GM12878 (cell line): ENCODE results near the gene MACROD2. TPM values are rescaled to one million over a fixed set of nuclear protein-coding genes. Genes with fewer than 3 reads are reported as not detected.

Source experiments
- ATAC-seq: fragments of 200-7000 bp; cut with Tn5 transposase; 3 replicates; pipeline ENCODE4 v1.9.1; 2020; ENCODE audit warnings: mild to moderate bottlenecking, moderate library complexity
- BruUV-seq: library from RNA; stranded (reverse); fragments of 400-500 nt; replicated peaks from 2 replicates; lab custom pipeline; 2021; lab: Mats Ljungman, UMichigan
- CTCF ChIA-PET: fragments of 300-600 bp; sonication (Branson Sonifier 250); formaldehyde crosslinking; extraction: SDS; loops from one replicate; lab custom pipeline; 2021; ENCODE audit warnings: inconsistent platforms; lab: Yijun Ruan, JAX
- POLR2A ChIA-PET: fragments of 350-600 bp; formaldehyde crosslinking; extraction: SDS; loops from one replicate; lab custom pipeline; 2021; ENCODE audit warnings: inconsistent platforms; lab: Charles Lee
- RAD21 ChIA-PET: fragments of 300-600 bp; sonication (Branson Sonifier 250); formaldehyde crosslinking; loops from one replicate; lab custom pipeline; 2023; ENCODE audit warnings: antibody characterized with exemption; ENCODE audit not compliant: unreplicated experiment; lab: Charles Lee
- SMC1A ChIA-PET: fragments of 300-600 bp; sonication (Branson Sonifier 250); formaldehyde crosslinking; loops from one replicate; lab custom pipeline; 2023; ENCODE audit not compliant: unreplicated experiment, uncharacterized antibody; lab: Charles Lee
- DNase-seq: peaks from one replicate; pipeline ENCODE4 v3.0.0-alpha.2; 2011; ENCODE audit warnings: low read depth, low spot score
- FAIRE-seq: peaks from 3 replicates; lab custom pipeline; 2011; peaks lifted over from hg19 to GRCh38; lab: Jason Lieb, UNC
- H2AFZ ChIP-seq: 2 replicates; pipeline ENCODE4 v1.6.0; 2011; ENCODE audit warnings: low read depth, low read length, control low read depth; ENCODE audit not compliant: control insufficient read depth
- H3K27ac ChIP-seq: 2 replicates; pipeline ENCODE4 v1.5.1; 2011; ENCODE audit warnings: control low read depth; ENCODE audit not compliant: control insufficient read depth, insufficient read depth
- H3K27me3 ChIP-seq, 2 experiments: replicated peaks in 1 of 2; 2 replicates each; pipeline versions ENCODE4 v1.6.0 to v1.6.1; 2011; ENCODE audit warnings: low read length in 1 of 2; ENCODE audit not compliant: control insufficient read depth in 2 of 2, insufficient read depth in 2 of 2
- H3K36me3 ChIP-seq, 2 experiments: 2 replicates each; pipeline ENCODE4 v1.5.1; 2011; ENCODE audit warnings: low read length in 1 of 2; ENCODE audit not compliant: control insufficient read depth in 2 of 2, insufficient read depth in 2 of 2
- H3K4me1 ChIP-seq: 2 replicates; pipeline ENCODE4 v1.6.1; 2011; ENCODE audit warnings: mild to moderate bottlenecking, low read length, moderate library complexity, mixed read lengths; ENCODE audit not compliant: control insufficient read depth, insufficient read depth
- H3K4me2 ChIP-seq: 2 replicates; pipeline ENCODE4 v1.6.0; 2011; ENCODE audit warnings: control low read depth; ENCODE audit not compliant: control insufficient read depth, insufficient read depth
- H3K4me3 ChIP-seq: fragments of 200-600 bp; sonication (generic); 2 replicates; pipeline ENCODE4 v1.5.1; 2016
- H3K79me2 ChIP-seq: 2 replicates; pipeline ENCODE4 v1.6.0; 2011; ENCODE audit warnings: low read length; ENCODE audit not compliant: control insufficient read depth, insufficient read depth
- H3K9ac ChIP-seq: 2 replicates; pipeline ENCODE4 v1.8.0; 2011; ENCODE audit warnings: low read length, control low read depth, mixed read lengths; ENCODE audit not compliant: control insufficient read depth, insufficient read depth
- H3K9me3 ChIP-seq: replicated peaks from 3 replicates; pipeline ENCODE4 v1.5.1; 2011; ENCODE audit warnings: mild to moderate bottlenecking, low read length; ENCODE audit not compliant: control insufficient read depth, insufficient read depth
- H4K20me1 ChIP-seq: 2 replicates; pipeline ENCODE4 v1.6.0; 2011; ENCODE audit not compliant: control insufficient read depth, insufficient read depth
- ATF7 ChIP-seq: fragments of 450-650 bp; IDR thresholded peaks from 2 replicates; pipeline ENCODE4 v1.6.1; 2016; ENCODE audit warnings: low read depth, mild to moderate bottlenecking
- E2F4 ChIP-seq: IDR thresholded peaks from 2 replicates; pipeline ENCODE4 v1.6.1; 2012; ENCODE audit warnings: low read depth, low read length, improper control_type of control experiment
- E2F8 ChIP-seq: fragments of 450-650 bp; IDR thresholded peaks from 2 replicates; pipeline ENCODE4 v1.6.1; 2018; ENCODE audit warnings: mild to moderate bottlenecking, low read depth, moderate library complexity; ENCODE audit not compliant: partially characterized antibody
- ELK1 ChIP-seq: IDR thresholded peaks from 2 replicates; pipeline ENCODE4 v1.6.1; 2012; ENCODE audit warnings: low read depth, low read length, improper control_type of control experiment
- FOXK2 ChIP-seq: fragments of 450-650 bp; IDR thresholded peaks from 2 replicates; pipeline ENCODE4 v1.6.1; 2017; ENCODE audit warnings: mild to moderate bottlenecking, moderate library complexity
- GABPA ChIP-seq: IDR thresholded peaks from 2 replicates; pipeline ENCODE4 v1.6.1; 2014; ENCODE audit warnings: antibody characterized with exemption, low read depth, mild to moderate bottlenecking, inconsistent platforms
- MTA2 ChIP-seq: fragments of 450-650 bp; IDR thresholded peaks from 2 replicates; pipeline ENCODE4 v1.6.1; 2016; ENCODE audit warnings: low read depth, mild to moderate bottlenecking, moderate library complexity
- MXI1 ChIP-seq: fragments of 150-350 bp; IDR thresholded peaks from 2 replicates; pipeline ENCODE4 v1.6.1; 2011; ENCODE audit warnings: low read depth, mild to moderate bottlenecking, inconsistent platforms, low read length, improper control_type of control experiment
- POU2F2 ChIP-seq: IDR thresholded peaks from 3 replicates; pipeline ENCODE4 v1.6.1; 2011; ENCODE audit warnings: low read depth, mild to moderate bottlenecking, low read length, borderline replicate concordance
- RB1 ChIP-seq: fragments of 450-650 bp; formaldehyde crosslinking; IDR thresholded peaks from 2 replicates; pipeline ENCODE4 v1.6.1; 2017; ENCODE audit warnings: mild to moderate bottlenecking, borderline replicate concordance
- SPI1 ChIP-seq: IDR thresholded peaks from 2 replicates; pipeline ENCODE4 v1.6.1; 2011; ENCODE audit warnings: low read depth, mild to moderate bottlenecking, low read length, moderate library complexity, borderline replicate concordance; ENCODE audit not compliant: insufficient read depth
- STAT3 ChIP-seq: IDR thresholded peaks from 2 replicates; pipeline ENCODE4 v1.6.1; 2011; ENCODE audit warnings: low read depth, low read length, improper control_type of control experiment
- WRNIP1 ChIP-seq: IDR thresholded peaks from 2 replicates; pipeline ENCODE4 v1.6.1; 2011; ENCODE audit warnings: low read depth, low read length, improper control_type of control experiment, borderline replicate concordance
- YBX1 ChIP-seq: fragments of 450-650 bp; IDR thresholded peaks from 2 replicates; pipeline ENCODE4 v1.6.1; 2016; ENCODE audit warnings: antibody characterized with exemption
- ZBTB11 ChIP-seq: fragments of 450-650 bp; formaldehyde crosslinking; IDR thresholded peaks from 2 replicates; pipeline ENCODE4 v1.5.0; 2022; ENCODE audit warnings: mild to moderate bottlenecking, missing genetic modification characterization
- WGBS: methylation state at CpG from one replicate; pipeline ENCODE4 v1.1.6; 2016; ENCODE audit warnings: low lambda C conversion rate; ENCODE audit not compliant: insufficient replicate concordance, insufficient coverage; ENCODE audit errors: missing lambda C conversion rate; 5-methylcytosine and 5-hydroxymethylcytosine counted together
- in situ Hi-C: fragments of 300-500 bp; cut with MboI; formaldehyde crosslinking; loops from 9 replicates; pipeline ENCODE4 v1.14.3; 2018; ENCODE audit warnings: mixed read lengths
- intact Hi-C: fragments of 100-400 bp; cut with micrococcal nuclease; formaldehyde crosslinking; loops from one replicate; pipeline ENCODE4 v1.14.2; 2022; ENCODE audit not compliant: unreplicated experiment
- polyA plus RNA-seq, 11 experiments: library from polyadenylated mRNA; depleted of rRNA in 4 of 11; unstranded in 6 of 11; stranded (reverse) in 5 of 11; fragments of >200 nt; fragmentation: Nextera tagmentation in 4 of 11; fragmentation: Illumina TruSeq in 1 of 11; extraction: Ambion mirVana in 4 of 11; extraction: Trizol in 1 of 11; gene quantifications; 1 replicate in 1 of 11; 2 replicates in 10 of 11; pipeline versions ENCODE4 v1.2.1 to v1.2.3, GENCODE V29; 2011 to 2016; ENCODE audit warnings: inconsistent platforms in 2 of 11, missing spikeins in 2 of 11, low read depth in 1 of 11
- total RNA-seq, 4 experiments: library from RNA; depleted of rRNA in 3 of 4; stranded (reverse); fragments of >200 nt in 3 of 4; fragmentation: Illumina TruSeq in 1 of 4; extraction: Trizol in 1 of 4; gene quantifications; 2 replicates each; pipeline versions ENCODE4 v1.2.1 to v1.2.3, GENCODE V29; 2013 to 2021

MACROD2 gene
- total and polyA plus RNA-seq, 10 of the 15 experiments (the other 5 are each of a cell fraction or from before 2014, with no cell fraction given) = 1.1 to 21.5 (median 2.2) TPM

GRCh38 chr20:15081261-15081660 lies 1085.9 kb downstream of the MACROD2 start (continued):
- no peak for TF ChIP-seq ZBTB11 (CRISPR knock-in tag)
- no peak for TF ChIP-seq RB1
- TF ChIP-seq E2F8 = no peak
- TF ChIP-seq STAT3 = no peak
- TF ChIP-seq GABPA = no peak

GRCh38 chr20:15091421-15092037 lies 1096.2 kb downstream of the MACROD2 start:
- intact Hi-C loops = no loop called here
- ChIA-PET CTCF (no interaction called here), SMC1A (interaction anchor here (0.8 kb wide), 1 partner anchor 11 kb away, joined by 3 read pairs; no protein-coding TSS in a partner anchor), RAD21 (no interaction called here), POLR2A (no interaction called here)
- Histone ChIP-seq H2AFZ (no peak overlapping the region), H4K20me1 (no peaks in the 10 kb centered on the region), H3K4me2 (no peak overlapping the region), H3K9me3 (no peaks in the 10 kb centered on the region), H3K36me3 (no peaks in the 10 kb centered on the region), H3K27ac (no peak overlapping the region), H3K9ac (no peak overlapping the region), H3K27me3 (no peaks in the 10 kb centered on the region), H3K4me3 (no peak overlapping the region), H3K4me1 (no peaks in the 10 kb centered on the region), H3K79me2 (no peaks in the 10 kb centered on the region)
- FAIRE-seq (no peak), ATAC-seq (no peak), DNase-seq (no peak)
- BruUV-seq = no TSS peak
- in situ Hi-C loops = no loop called here
- 64% methylated on average over 4 of the region's 4 CpGs for WGBS
- TF ChIP-seq ELK1 (no peak), POU2F2 (no peak), MTA2 (no peak), ATF7 (no peak), SPI1 (no peak), E2F4 (no peak), MXI1 (no peak), YBX1 (no peak), WRNIP1 (no peak), FOXK2 (no peak)
